Measurements from ENCODE around the gene DENND1C.

DNA sequence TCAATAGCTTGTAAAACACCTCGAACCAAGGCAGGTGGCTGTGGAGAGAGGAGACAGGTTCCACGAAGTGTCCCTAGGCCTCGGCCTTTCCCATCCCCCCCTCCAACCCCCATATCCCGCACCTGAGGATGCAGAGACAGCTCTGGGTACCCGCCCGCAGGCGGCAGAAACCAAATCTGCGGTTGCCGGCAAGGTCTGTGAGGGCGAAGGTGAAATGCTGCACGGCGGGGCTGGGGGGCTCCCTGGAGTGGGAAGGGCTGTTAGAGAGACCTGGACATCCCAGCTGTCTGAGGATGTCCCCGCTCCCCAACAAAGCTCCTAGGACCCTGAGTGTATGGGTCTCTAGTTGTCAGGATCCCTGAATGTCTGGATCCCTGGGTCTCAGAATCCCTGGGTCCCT, 2.8 kb downstream of the DENND1C start:
- TF ChIP-seq CTCF (IDR thresholded peaks at IDR 0.05) (no peak), EP300 (IDR thresholded peaks at IDR 0.05) (no peak), POLR2A (IDR thresholded peaks at IDR 0.05) (no peak)

Measured in ovary (tissue), 3 donors.